Lung (tissue), 12 donors: Measurements from ENCODE around the gene SFSWAP. TPM values are rescaled to one million over a fixed set of nuclear protein-coding genes. Genes with fewer than 3 reads are reported as not detected.

Experiments used
- ATAC-seq: fragments of 200-7000 bp; cut with Tn5 transposase; one replicate; pipeline ENCODE4 v1.9.1; 2020; ENCODE audit warnings: moderate number of reproducible peaks; ENCODE audit not compliant: insufficient read depth, low FRiP score
- DNase-seq, 3 donors: peaks; one replicate each; pipeline ENCODE4 v3.0.0-alpha.2; 2013 to 2017
- H3K27ac ChIP-seq, 2 donors: one replicate each; pipeline ENCODE4 v1.5.1; 2013; ENCODE audit warnings: mild to moderate bottlenecking in 2 of 2, moderate library complexity in 2 of 2, control low read depth in 1 of 2, inconsistent platforms in 1 of 2, low read depth in 1 of 2, low read length in 1 of 2
- H3K27me3 ChIP-seq, 3 donors: one replicate each; pipeline ENCODE4 v1.5.1; 2013; ENCODE audit warnings: low read length in 2 of 3; ENCODE audit not compliant: control insufficient read depth in 3 of 3, insufficient read depth in 3 of 3
- H3K36me3 ChIP-seq, 4 donors: one replicate each; pipeline ENCODE4 v1.5.1; 2013; ENCODE audit warnings: low read length in 4 of 4, mild to moderate bottlenecking in 1 of 4, moderate library complexity in 1 of 4; ENCODE audit not compliant: control insufficient read depth in 4 of 4, insufficient read depth in 4 of 4
- H3K4me1 ChIP-seq, 5 donors: one replicate each; pipeline ENCODE4 v1.5.1; 2013; ENCODE audit warnings: low read length in 5 of 5, mild to moderate bottlenecking in 2 of 5, moderate library complexity in 1 of 5; ENCODE audit not compliant: control insufficient read depth in 5 of 5, insufficient read depth in 5 of 5
- H3K4me3 ChIP-seq: one replicate; pipeline ENCODE4 v1.5.1; 2013; ENCODE audit warnings: mild to moderate bottlenecking, control low read depth, moderate library complexity
- H3K9ac ChIP-seq, 2 donors: one replicate each; pipeline ENCODE4 v1.5.1; 2013; ENCODE audit warnings: low read length in 2 of 2, control low read depth in 1 of 2; ENCODE audit not compliant: insufficient read depth in 1 of 2
- H3K9me3 ChIP-seq, 4 donors: one replicate each; pipeline ENCODE4 v1.5.1; 2013; ENCODE audit warnings: low read length in 3 of 4, mild to moderate bottlenecking in 1 of 4, moderate library complexity in 1 of 4; ENCODE audit not compliant: control insufficient read depth in 4 of 4, insufficient read depth in 3 of 4
- CTCF ChIP-seq: IDR thresholded peaks from 2 replicates; pipeline ENCODE4 v1.5.1; 2012; ENCODE audit warnings: mild to moderate bottlenecking; ENCODE audit errors: control extremely low read depth, extremely low read depth
- WGBS, 2 donors: extraction: QIAGEN DNeasy Blood & Tissue Kit; methylation state at CpG; one replicate each; pipeline ENCODE4 v1.1.7; 2013; 5-methylcytosine and 5-hydroxymethylcytosine counted together
- polyA plus RNA-seq, 2 donors: library from polyadenylated mRNA; stranded (reverse); fragments of 200-250 nt; gene quantifications; one replicate each; pipeline ENCODE4 v1.2.1, GENCODE V29; 2013
- total RNA-seq, 2 donors: library from RNA; depleted of rRNA in 1 of 2; stranded (reverse); fragments of >200 nt in 1 of 2; gene quantifications; one replicate each; pipeline ENCODE4 v1.2.1, GENCODE V29; 2014 to 2021
- donor health status: control.
- donor health status: control.
- donor health status: Bipolar disorder and iron deficiency.
- donor health status: healthy.
- donor health status: DM: yes; HTN: yes; CAD: no.

The SFSWAP gene
- total and polyA plus RNA-seq, 4 donors = 23.3 to 49.9 (median 40.0) TPM

DNA sequence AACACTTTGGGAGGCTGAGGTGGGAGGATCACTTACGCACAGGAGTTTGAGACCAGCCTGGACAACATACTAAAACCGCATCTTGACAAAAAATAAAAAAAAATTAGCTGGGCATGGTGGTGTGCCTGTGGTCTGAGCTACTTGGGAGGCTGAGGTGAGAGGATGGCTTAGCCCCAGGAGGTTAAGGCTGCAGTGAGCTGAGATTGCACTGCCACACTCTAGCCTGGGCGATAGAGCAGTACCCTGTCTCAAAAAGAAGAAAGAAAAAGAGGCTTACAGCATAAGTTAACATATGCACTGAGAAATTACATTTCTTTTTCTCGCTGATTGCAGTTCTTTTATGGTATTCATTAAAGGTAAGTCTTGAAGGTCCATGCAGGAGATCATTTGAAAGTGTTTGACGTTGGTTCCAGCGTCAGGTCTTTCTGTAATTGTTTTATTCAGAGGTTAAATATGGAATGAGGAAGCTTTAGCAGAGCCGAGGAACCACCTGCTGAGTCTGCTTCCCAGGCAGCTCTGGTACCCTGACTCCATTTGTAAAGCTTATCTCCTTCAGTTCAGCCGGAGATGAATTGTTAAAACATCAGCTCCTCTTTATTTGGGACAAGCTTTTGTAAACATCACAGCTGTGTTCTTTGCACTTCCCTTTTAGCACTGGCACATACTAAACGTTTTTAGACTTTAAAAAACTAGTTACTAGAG, 18.5 kb downstream of the SFSWAP start:
- Histone ChIP-seq H3K4me3 (no peak overlapping the region), H3K9ac (no peak overlapping the region), H3K9me3 (no peaks in the 10 kb centered on the region), H3K36me3 (peaks cover 47 to 68% (median 52%) of the 10 kb centered on the region in 4 donors), H3K27me3 (no peaks in the 10 kb centered on the region), H3K4me1 (no peaks in the 10 kb centered on the region), H3K27ac (no peak overlapping the region)
- ATAC-seq (no peak), DNase-seq (no peak)
- WGBS, 2 donors = 69 to 77% methylated on average over 9 of the region's 9 CpGs
- TF ChIP-seq CTCF = no peak

DNA sequence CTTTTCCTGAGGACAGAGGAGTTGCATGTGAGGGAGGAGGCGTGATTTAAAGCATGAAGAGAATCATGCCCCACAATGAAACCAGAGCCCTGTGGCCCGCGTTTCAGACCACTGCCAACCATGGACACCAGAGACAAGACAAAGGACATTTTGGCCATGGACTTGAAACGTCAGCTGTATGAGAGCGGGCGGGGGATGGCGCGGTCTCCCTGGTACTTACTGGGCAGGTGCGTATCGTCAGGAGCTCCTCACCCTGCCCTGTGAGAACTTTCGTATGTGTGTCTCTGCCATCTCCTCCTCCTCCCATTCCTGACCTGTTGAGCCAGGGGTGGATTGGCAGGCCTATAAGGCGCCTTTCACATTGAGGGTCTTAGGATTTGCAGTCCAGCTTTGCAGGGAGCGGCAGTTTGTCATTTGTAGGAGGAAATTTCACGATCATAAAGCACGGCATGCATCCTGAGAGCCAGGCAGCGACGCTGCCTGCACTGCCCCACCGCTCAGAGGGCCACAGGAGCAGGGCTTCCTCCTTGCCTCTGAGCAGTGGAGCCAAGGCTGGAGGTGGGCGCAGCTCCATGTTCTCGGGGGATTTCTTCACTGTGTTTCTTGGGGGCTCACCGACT, 22.2 kb downstream of the SFSWAP start:
- H3K36me3 ChIP-seq = peaks cover 31 to 69% (median 36%) of the 10 kb centered on the region in 4 donors
- no peak overlapping the region for H3K27ac ChIP-seq

GRCh38 chr12:131733874-131734273, 23.0 kb downstream of the SFSWAP start:
- TF ChIP-seq CTCF = no peak
- Histone ChIP-seq H3K27ac (no peak overlapping the region), H3K9me3 (no peaks in the 10 kb centered on the region), H3K9ac (no peak overlapping the region), H3K27me3 (no peaks in the 10 kb centered on the region), H3K36me3 (peaks cover 23 to 63% (median 29%) of the 10 kb centered on the region in 4 donors), H3K4me3 (no peak overlapping the region), H3K4me1 (peaks cover 0 to 2% (median 0%) of the 10 kb centered on the region in 5 donors)
- no peak for DNase-seq
- 92 to 96% methylated on average over 10 of the region's 10 CpGs for WGBS, 2 donors
- no peak for ATAC-seq

More for the DNA sequence above, 22.2 kb downstream of the SFSWAP start:
- no peak for DNase-seq
- Histone ChIP-seq H3K4me3 (no peak overlapping the region), H3K9me3 (no peaks in the 10 kb centered on the region), H3K27me3 (no peaks in the 10 kb centered on the region), H3K9ac (no peak overlapping the region), H3K4me1 (peaks cover 0 to 2% (median 0%) of the 10 kb centered on the region in 5 donors)
- no peak for TF ChIP-seq CTCF
- no peak for ATAC-seq
- WGBS, 2 donors = 95% methylated on average over 21 of the region's 21 CpGs
